Measurements from ENCODE around the gene COL18A1.
"Not testable (repeated sequence)": the region's sequence is repeated elsewhere in the genome, so short reads cannot be mapped to it uniquely, and the experiment has no call there.

The COL18A1 gene

DNA sequence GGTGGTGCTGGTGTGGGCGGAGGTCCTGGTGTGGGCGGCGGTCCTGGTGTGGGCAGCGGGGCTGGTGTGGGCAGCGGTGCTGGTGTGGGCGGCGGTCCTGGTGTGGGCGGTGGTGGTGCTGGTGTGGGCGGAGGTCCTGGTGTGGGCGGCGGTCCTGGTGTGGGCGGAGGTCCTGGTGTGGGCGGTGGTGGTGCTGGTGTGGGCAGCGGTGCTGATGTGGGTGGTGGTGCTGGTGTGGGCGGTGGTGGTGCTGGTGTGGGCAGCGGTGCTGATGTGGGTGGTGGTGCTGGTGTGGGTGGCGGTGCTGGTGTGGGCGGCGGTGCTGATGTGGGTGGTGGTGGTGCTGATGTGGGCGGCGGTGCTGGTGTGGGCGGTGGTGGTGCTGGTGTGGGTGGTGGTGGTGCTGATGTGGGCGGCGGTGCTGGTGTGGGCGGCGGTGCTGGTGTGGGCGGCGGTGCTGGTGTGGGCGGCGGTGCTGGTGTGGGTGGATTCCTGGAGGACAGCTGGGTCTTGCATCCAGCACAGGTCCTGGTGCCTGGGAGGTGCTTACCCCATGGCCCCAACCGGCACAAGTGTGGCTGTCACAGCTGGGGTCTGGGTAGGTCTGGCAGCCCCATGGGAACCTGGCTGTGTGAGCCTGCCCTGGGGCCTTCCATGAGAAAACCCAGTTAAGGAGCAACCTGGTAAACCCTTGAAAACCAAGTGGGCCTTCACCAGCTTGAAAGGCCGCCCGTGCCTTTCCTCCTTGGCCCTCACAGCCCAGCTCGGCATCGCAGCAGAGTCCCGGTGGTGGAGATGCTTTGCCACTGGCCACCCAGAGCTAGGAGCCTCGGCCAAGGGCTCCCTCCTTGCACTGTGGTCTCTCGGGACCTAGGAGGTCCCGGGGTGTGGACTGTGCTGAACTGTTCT, 38.0 kb downstream of the COL18A1 start:
- DNase-seq: not testable (repeated sequence)

DNA sequence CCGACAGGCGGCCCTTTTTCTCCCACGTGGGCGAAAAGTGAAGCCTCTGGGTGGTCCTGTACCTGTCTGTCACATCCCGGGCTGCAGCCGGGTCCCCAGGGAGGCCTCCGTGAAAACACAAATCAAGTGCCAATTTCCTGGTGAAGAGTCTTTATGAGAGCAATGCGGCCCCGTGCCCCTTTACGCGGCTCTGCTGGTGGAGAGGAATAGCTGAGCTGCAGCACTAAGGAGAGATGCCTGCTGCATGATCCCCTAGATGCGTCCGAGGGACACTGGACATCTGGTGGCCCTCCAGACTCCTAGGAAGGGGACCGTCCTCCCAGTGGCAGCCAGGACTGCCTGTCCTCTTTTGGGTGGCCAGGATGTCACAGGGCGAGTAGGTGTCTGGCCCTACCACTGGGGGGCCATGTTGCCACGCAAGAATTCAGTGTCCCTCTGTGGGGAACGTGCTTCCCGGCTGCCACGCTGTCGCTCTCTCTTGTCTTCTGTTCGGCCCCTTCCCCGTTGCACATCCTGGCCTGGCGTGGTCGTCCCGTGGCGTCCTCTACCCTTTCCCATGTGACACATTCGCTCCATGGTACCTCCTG, 38.7 kb downstream of the COL18A1 start:
- no peak for DNase-seq

DNA sequence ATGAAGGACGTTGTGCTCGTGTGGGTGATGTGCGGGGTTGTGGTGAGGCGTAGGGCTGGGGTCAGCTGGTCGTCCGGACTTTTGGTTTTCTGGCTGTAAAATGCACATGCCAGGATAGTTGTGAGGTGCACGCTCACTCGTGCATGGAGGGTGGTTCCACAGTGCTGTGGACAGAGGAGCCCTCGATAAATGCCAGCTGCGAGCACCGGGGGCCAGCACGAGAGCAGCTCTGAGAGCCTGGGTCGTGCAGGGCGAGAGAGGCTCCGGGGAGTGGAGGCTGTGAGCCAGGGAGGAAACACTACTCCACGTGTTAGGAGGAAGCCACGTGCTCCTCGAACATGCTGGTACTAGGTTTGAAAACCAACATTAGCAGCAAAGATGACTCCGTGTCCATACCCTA, 39.4 kb downstream of the COL18A1 start:
- DNase-seq: no peak

DNA sequence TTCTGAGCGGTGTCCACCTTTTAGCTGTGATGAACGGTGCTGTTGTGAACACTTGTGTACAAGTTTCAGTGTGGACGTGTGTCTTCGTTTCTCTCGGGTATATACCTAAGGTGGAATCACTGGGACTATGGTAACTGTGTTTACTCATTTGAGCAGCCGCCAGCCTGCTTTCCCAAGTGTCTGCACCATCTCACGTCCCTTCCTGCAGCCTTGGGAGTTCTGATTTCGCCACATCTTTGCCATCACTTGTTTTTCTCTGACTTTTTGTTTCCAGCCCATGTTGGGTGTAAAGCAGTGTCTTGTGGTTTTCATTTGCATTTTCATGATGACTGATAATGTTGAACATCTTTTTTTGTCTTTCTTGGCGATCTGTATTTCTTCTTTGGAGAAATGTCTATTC, 40.4 kb downstream of the COL18A1 start:
- no peak for DNase-seq

DNA sequence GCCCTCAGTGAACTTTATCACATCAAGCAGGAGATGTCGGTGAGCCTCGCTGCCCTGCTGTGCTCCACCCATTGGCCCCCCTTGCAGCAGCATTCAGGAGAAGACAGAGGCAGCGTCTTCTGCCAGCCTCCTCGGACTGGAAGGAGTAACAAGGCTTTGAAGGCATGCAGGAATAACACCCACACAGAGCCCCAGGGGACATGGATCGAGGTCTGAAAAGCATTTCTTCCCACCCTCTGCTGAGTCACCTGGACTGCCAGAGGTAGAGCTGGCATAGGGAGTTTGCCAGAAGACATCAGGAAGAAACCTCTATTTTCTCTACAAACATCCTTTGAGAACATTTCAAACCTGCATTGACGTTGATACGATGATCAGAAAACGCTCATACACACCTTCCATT, 42.9 kb downstream of the COL18A1 start:
- no peak for DNase-seq

DNA sequence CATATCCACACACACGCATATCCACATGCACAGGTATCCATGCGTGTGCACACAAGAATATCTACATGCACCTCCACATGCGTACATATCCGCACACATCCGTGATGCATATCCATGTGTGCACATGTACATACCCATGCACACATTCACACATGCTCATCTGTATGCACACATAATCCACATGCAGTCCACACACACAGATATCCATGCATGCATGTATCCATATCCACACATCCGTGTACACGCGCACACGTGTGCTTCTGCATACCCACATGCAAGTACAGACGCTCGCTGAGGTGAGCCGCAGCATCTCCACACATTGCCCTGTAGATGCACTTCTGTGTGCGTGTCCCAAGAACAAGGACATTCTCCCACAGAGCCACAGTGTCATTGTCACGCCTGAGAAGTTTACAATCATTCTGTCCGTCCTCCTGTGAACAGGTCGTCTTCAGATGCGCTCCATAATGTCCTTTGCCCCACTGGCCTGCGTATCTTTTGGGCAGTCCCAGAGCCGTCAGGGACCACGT, 43.4 kb downstream of the COL18A1 start:
- DNase-seq: no peak

DNA sequence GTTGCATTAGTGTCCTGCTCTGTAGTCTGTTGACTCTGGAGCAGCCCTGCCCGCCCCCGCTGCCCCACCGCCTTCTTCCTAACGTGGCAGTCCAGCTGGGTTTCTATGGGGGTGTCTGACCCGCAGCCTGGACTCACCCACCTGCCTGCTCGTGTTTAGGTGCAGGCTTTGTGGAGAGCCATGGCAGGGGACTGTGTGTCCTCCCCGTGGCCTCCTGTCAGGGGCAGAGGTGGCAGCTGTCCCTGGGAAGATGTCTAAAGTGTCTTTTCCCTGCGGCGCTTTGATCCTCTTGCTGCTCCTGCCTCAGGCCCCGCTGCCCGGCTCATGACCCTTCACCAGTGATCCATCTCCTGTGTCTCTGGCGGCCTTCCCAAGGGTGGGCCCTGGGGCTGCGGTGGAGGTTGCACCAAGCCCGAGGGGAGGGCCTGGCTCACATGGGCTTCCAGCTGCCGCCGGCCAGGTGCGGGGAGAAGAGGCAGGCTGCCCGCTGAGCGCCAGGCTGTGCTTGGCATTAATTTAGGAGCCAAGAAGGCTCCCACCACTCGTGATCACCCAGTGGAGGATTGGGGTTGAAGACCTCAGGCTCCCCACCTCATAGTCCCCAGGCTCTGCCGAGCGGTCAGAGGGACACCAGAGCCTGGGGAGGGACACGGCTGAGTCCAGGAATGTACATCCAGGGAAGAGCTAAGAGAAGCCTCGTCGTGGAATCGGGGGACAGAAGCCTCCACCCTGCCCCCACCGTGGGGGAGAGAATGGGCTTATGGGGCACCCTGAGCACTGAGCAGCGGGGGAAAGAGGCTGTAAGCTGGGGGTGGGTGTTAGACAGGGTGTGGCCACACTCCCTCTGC, 44.1 kb downstream of the COL18A1 start:
- DNase-seq: no peak

DNA sequence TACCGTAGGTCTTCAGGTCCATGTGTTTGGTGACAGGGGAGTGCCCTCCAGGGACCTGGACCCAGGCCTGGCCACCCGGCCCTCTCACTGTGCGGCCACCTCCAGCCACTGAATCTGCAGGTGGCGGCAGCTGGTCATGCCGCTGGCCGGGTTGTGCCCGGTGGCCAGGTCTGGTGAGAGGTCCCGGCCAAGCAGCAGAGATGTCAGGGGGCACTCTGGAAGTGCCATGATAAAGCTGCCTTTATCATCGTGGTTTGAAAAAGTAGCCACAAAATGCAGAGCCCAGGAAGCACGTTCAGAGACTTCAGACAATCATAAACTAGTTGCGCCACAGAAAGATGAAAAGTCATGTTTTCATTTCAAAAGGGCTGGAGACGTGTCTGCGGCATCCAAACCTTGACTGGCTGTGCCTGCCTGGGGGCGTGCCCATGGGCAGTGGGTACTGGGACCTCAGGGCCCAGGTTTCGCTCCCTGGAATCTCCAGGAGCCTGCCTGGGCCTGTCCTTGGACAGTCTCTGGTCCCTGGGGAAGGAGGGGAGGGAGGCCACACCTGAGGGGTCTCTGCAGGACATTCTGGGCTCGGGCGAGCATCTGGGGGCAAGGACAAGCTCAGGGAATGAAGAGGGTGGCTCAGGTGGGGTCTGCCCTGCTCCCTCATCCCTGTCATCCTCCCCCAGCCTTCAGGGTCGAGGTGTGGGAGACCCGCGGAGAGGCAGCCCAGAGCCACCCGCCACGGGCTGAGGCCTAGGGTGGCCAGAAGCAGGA, 44.9 kb downstream of the COL18A1 start:
- DNase-seq: no peak

DNA sequence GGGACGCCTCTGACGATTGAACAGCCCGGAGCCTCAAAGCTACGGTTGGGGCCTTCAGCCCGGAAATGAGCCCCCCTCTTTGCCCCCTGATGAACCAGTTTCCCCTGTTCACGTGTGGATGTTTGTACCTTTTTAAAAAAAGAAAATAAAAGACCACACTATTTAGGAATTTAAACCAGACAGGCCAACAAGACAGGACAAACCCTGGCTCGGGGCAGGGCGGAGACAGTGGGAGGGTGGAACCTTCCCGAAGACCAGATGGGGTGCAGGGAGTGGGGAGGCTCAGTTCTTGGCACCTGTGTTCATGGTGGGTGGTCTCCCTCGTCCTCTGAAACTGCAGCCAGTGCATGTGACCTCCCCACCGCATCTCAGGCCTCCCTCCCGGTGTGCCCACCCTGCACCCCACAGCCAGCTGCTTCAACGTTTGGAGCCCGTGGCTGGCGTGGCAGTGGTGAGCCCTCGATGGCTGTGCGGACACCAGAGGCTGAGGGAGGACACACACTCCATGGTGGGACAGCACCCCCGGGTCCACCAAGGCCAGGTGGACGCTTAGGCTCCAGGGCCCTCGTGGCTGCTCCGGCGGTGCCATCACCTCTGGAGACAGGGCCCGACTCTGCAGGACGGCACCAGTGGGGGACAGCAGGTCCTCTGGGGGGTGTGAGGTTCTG, 45.6 kb downstream of the COL18A1 start:
- DNase-seq: no peak

DNA sequence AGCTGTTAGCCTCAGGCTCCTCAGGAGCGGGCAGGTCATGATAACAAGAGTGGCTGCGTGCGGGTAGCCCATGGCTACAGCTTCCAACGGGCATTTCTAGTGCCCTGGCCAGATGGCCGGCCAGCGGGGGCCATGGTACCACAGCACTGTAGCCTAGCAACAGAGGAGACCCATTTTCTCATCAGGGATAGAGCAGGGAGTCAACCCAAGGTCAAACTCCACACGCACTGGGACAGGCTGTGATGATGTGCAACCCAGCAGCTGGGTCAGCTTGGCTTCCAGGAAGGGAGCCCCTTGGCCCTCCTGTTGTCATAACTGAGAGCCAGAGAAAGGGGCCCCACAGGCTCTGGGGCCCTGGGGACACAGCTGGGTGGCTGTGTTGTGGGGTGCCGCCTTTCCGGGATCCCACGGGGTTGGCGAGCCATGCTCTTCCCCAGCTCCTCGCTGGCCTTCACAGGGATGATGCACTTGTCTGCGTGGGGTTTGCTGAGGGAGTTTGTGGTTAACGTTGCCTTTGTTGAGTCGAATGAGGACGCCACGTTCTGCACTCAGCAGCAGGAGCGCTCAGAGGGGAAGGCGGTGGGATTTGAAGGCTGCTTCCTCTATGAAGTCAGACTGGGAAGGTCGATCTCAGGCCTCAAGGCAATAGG, 46.3 kb downstream of the COL18A1 start:
- no peak for DNase-seq

DNA sequence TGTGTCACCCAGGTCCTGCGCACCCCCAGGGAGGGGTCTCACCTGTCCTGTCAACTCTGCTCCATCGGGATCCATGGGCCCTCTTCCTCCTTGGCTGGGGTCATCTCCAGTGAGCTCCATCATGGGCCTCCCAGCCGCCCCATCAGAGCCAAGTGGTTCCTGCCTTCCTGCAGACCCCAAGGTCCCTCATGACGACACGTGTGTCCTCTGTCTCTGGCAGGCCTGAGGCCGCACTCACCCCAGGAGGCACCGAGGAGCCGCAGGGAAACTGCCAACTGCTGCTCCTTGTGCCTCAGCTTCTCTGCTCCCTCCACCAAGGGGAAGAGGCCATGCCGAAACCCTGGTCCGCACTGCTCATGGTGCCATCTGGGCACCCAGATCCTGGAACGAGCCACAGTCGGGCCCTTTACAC, 46.8 kb downstream of the COL18A1 start:
- no peak for DNase-seq

DNA sequence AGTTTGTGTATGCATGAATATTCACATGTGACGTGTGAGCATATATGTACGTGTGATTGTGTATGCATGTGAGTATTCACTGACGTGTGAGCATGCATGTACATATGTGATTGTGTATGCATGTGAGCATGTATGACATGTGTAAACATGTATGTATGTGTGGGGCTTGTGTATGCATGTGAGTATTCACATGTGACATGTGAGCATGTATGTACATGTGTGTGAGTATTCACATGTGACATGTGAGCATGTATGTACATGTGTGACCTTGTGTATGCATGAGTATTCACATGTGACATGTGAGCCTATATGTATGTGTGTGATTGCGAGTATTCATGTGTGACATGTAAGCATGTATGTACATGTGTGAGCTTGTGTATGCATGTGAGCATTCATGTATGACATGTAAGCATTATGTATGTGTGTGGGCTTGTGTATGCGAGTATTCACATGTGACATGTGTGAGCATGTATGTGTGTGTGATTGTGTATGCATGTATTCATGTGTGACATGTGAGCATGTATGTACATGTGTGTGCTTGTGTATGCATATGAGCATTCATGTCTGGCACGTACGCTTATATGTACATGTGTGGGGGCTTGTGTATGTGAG, 47.8 kb downstream of the COL18A1 start:
- no peak for DNase-seq

DNA sequence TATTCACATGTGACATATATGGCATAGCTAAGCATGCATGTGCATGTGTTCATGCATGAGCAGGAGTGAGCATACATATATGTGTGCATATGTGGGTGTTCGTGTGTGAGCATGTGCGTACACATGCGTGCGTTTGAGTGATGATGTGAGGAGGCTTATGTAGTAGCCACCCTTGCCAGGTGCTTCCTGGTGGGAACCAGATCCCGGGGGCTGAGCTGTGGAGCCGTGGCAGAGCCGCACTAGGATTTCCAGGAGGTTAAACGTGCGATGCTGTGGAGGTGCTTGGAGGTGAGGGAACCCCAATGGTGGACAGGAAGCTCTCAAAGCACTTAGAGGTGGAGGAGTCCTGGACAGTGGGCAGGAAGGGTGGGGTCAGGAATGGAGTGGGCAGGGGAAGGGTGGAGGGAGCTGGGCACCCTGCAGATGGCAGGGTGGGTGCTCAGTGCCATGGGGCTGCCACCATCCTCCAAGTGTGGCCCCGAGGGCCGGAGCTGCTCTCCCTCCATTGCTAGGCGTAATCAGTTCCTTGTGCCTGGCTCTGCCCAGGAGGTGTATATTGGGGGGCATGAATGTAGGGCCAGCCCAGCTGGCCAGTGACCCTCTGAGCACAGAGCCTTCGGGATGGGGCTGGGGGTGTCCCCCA, 48.5 kb downstream of the COL18A1 start:
- no peak for DNase-seq

DNA sequence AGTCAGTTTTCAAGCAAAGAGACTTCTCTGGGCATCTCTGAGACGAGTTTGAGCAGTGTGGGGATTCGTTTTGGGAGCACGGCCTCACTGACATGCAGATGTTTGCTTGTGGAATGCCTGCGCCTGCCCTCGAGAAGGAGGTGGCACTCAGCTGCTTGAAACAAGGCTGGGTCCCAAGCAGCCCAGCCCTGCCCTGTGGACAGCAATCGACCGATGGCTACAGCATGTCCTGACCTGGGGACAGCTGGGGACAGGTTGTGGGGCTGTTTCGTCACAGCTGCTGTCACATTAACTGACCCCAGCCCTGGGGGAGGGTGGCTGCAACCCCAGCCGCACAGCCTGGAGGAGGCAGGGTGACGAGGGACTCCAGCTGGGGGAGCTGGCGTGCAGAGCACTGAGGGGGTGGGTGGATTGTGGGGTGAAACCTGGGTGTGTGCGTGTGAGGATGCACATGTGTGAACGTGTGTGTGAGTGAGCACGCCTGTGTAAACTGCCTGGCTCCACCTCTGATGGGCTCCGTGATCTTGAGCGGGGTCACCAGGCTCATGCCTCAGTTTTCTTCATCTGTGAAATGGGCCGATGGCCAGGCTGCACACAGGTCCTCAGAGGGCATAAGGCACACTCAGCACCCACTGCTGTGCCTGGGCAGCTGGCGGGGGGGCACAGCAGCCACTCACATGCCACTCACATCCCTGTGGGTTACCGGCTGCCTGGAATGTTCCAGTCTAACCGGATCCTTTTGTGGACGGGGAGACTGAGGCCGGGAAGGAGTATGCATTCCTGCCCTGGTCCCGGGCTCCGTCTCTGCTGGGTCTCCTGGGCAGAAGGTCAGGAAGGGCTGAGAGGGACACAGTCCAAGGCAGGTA, 49.3 kb downstream of the COL18A1 start:
- DNase-seq: no peak

DNA sequence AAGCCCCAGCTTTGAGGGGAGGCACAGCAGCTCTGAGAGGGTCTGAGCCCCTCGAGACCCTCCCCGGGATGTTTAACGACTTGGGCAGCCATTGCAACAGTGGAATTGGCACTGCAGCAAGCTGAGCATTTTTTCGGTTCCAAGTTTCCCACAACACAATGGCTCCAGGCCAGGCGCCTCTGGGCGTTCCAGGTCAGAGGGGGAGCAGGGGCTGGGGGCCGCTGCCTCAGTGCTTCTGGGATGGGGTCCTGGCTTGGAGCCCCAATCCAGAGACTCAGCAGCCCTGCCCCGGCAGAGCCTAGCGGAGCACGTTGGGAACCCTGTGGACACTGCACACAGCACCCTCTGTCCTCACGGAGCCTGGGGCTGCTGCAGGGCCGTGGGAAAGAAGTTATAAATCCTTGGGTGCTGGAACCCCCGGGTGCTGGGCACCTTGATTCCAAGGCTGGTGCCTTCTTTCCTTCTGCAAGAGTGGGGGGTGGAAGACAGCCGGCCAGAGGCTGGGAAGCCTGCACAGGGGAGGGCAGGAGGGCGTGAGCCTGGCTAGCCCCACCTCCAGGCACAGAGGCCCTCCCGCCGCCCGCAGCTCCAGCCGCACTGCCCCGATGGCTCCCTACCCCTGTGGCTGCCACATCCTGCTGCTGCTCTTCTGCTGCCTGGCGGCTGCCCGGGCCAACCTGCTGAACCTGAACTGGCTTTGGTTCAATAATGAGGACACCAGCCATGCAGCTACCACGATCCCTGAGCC, 50.1 kb downstream of the COL18A1 start:
- no peak for DNase-seq

DNA sequence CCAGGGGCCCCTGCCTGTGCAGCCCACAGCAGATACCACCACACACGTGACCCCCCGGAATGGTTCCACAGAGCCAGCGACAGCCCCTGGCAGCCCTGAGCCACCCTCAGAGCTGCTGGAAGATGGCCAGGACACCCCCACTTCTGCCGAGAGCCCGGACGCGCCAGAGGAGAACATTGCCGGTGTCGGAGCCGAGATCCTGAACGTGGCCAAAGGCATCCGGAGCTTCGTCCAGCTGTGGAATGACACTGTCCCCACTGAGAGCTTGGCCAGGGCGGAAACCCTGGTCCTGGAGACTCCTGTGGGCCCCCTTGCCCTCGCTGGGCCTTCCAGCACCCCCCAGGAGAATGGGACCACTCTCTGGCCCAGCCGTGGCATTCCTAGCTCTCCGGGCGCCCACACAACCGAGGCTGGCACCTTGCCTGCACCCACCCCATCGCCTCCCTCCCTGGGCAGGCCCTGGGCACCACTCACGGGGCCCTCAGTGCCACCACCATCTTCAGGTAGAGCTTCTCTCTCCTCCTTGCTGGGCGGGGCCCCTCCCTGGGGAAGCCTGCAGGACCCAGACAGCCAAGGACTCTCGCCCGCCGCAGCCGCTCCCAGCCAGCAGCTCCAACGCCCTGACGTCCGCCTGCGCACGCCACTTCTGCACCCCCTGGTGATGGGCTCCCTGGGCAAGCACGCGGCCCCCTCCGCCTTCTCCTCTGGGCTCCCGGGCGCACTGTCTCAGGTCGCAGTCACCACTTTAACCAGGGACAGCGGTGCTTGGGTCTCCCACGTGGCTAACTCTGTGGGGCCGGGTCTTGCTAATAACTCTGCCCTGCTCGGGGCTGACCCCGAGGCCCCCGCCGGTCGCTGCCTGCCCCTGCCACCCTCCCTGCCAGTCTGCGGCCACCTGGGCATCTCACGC, 51.0 kb downstream of the COL18A1 start:
- DNase-seq: no peak

DNA sequence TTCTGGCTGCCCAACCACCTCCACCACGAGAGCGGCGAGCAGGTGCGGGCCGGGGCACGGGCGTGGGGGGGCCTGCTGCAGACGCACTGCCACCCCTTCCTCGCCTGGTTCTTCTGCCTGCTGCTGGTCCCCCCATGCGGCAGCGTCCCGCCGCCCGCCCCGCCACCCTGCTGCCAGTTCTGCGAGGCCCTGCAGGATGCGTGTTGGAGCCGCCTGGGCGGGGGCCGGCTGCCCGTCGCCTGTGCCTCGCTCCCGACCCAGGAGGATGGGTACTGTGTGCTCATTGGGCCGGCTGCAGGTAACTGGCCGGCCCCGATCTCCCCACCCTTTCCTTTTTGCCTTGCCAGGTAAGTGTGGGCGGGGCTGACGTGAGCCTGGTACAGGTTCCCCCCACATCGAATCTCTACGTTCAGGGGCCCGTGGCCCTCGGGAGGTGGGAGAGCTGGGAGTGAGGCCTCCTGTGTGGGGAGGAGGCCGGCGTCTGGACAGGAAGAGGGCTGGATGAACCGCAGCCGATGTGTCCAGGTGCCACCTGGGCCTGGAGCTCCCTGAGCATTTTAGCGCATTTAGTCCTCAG, 51.7 kb downstream of the COL18A1 start:
- no peak for DNase-seq

Measured in suppressor macrophage (primary cell).